HG03025 (cell line): ENCODE data around the gene MYOF.
A peak's percentile ranks its signal among the peaks of the same experiment; 100 is the strongest.

Experiments
- ATAC-seq: cut with Tn5 transposase; IDR thresholded peaks from one replicate; pipeline ENCODE4 v1.9.1; 2021; ENCODE audit warnings: mild to moderate bottlenecking, moderate library complexity; ENCODE audit not compliant: unreplicated experiment, low FRiP score

Gene MYOF

DNA sequence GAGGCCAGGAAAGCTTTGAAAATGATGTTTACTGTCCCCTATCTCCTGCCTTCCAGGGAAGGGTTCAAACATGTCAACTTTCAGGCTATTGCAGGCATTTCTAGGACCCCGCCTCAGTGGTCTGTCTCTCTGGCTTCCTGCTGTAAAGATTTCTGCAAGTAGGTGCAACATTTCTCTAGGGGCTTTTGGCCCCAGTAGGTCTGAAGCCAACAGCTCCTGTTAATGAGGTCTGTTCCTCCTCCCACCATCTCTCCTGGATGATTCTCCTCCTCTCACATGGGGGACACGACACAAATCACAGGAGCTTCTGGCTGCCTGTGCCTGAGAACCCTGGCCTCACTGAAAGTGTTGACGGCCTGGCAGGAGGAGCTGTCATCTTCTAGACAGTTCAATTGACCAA is 214.1 kb downstream of the MYOF start:
- ATAC-seq = no peak

GRCh38 chr10:93267521-93267920 is 214.6 kb downstream of the MYOF start:
- ATAC-seq = peak; percentile 98

DNA sequence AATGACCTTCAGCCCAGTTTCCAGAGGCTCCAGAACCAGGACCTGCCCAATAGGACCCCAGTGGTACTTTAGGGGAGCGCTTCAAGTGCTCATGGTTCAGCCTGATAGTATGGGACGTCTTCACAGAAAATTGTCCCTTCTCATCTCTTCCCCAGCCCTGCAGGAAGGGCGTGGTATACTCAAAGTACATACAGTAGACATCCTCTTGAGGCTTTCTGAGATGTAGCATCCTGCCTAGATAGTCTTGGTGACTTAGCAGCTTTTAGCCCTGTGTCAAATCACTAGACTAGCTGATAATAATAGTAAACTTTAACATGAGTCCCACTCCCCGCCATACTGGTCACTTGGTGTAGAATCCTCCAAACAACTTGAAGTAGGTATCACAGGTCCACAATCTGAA is 215.3 kb downstream of the MYOF start:
- no peak for ATAC-seq

DNA sequence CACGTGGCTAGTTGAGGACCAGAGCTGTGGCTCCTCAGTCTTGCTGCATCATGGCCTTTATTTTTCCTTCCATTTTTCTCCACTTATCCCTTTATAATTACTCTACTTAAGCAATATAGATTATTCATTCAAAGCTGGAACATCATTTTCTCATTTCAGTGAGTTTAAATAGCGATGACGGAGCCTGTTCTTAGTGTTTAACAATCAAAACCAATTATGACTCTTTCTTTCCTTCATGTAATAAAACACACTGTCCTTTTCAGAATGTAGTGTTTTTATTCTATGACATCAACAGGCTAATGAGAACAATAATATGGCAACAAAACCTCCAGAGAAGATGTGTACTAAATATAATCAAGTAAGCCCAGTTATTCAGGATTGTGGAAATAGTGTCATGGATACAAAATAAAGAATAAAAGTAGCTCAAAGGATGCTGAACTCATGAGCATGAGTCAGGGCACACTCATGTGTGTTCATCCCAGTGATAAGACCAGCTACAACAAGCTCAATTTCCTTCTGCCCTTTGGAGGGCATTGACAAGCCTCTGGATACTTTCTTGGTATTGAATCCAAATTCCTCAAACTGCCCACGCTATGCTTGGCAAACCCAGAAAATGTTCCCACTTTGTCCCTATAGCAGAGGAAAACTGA is 220.0 kb downstream of the MYOF start:
- no peak for ATAC-seq

- ATAC-seq = no peak
Measured at GRCh38 chr10:93261089-93261488, 221.0 kb downstream of the MYOF start.

DNA sequence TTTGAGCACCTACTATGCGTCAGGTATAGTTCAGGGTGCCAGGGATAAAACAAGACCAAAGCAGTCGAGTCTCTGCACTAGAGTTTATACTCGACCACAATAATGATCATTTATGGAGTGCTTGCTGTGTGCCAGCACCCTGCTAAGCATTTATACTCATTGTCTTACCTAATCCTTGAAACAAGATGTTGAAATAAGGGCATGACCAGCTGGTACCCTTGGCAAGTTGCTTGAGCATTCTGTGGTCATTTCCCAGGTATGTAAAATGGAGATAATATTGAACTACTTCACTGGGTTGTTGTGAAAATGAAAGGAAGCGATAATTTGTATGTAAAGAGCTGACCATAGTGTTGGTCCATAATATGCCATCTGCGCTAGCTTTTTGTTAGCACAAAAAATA is 223.0 kb downstream of the MYOF start:
- ATAC-seq = no peak
